ENCODE results near the gene RORC.

RORC gene

GRCh38 chr1:151763990-151764389 is 67.6 kb downstream of the RORC start:
- Histone ChIP-seq H3K9ac (peak overlapping the region; percentile 7), H2AFZ (peak overlapping the region; percentile 79), H3K27me3 (ENCODE audit: control insufficient read depth, insufficient read depth, low read length) (no peaks in the 10 kb centered on the region), H3K4me2 (ENCODE audit: low read length) (peak overlapping the region; percentile 94), H3K9me3 (ENCODE audit: control insufficient read depth, low read length) (no peaks in the 10 kb centered on the region), H3K4me3 (ENCODE audit: low read depth, low read length) (peak overlapping the region; percentile 85), H3K27ac (peak overlapping the region; percentile 93), H3K4me1 (peaks cover 17% of the 10 kb centered on the region), H3K79me2 (no peaks in the 10 kb centered on the region), H3K36me3 (ENCODE audit: control insufficient read depth, insufficient read depth, low read length) (no peaks in the 10 kb centered on the region)
- TF ChIP-seq CTCF (IDR thresholded peaks at IDR 0.05), result no peak

- Histone ChIP-seq H3K4me3 (ENCODE audit: low read depth, low read length) (peak within 1 kb of the TSS; percentile 85), H3K4me2 (ENCODE audit: low read length) (peak within 1 kb of the TSS; percentile 94), H3K27ac (peak within 1 kb of the TSS; percentile 93), H3K79me2 (no peaks in the 10 kb centered on the region), H3K27me3 (ENCODE audit: control insufficient read depth, insufficient read depth, low read length) (no peaks in the 10 kb centered on the region), H3K9me3 (ENCODE audit: control insufficient read depth, low read length) (no peaks in the 10 kb centered on the region), H3K36me3 (ENCODE audit: control insufficient read depth, insufficient read depth, low read length) (no peaks in the 10 kb centered on the region), H3K9ac (peak within 1 kb of the TSS; percentile 53), H3K4me1 (peaks cover 15% of the 10 kb centered on the region), H2AFZ (peak within 1 kb of the TSS; percentile 79)
- no peak for TF ChIP-seq CTCF (IDR thresholded peaks at IDR 0.05)
Observed at GRCh38 chr1:151762941-151763921, 68.4 kb downstream of the RORC start, which contains the start of gene MRPL9. Gene MRPL9, minus strand, starts transcription at chr1:151763496. Its CDS starts 17 bp downstream, at chr1:151763479.

- Histone ChIP-seq H3K79me2 (no peaks in the 10 kb centered on the region), H3K4me2 (ENCODE audit: low read length) (no peak overlapping the region), H2AFZ (no peak overlapping the region), H3K4me1 (peaks cover 6% of the 10 kb centered on the region), H3K27ac (no peak overlapping the region), H3K27me3 (ENCODE audit: control insufficient read depth, insufficient read depth, low read length) (no peaks in the 10 kb centered on the region), H3K4me3 (ENCODE audit: low read depth, low read length) (no peak overlapping the region), H3K36me3 (ENCODE audit: control insufficient read depth, insufficient read depth, low read length) (no peaks in the 10 kb centered on the region), H3K9ac (no peak overlapping the region), H3K9me3 (ENCODE audit: control insufficient read depth, low read length) (no peaks in the 10 kb centered on the region)
- no peak for TF ChIP-seq CTCF (IDR thresholded peaks at IDR 0.05)
Observed at GRCh38 chr1:151760597-151761385, 70.8 kb downstream of the RORC start.

- no peaks in the 10 kb centered on the region for H3K9me3 ChIP-seq (ENCODE audit: control insufficient read depth, low read length)
- peak overlapping the region; percentile 47 for H3K27ac ChIP-seq
- no peak overlapping the region for H2AFZ ChIP-seq
- TF ChIP-seq CTCF (IDR thresholded peaks at IDR 0.05), result no peak
- no peaks in the 10 kb centered on the region for H3K36me3 ChIP-seq (ENCODE audit: control insufficient read depth, insufficient read depth, low read length)
- no peak overlapping the region for H3K9ac ChIP-seq
- no peak overlapping the region for H3K4me3 ChIP-seq (ENCODE audit: low read depth, low read length)
- H3K27me3 ChIP-seq (ENCODE audit: control insufficient read depth, insufficient read depth, low read length), result no peaks in the 10 kb centered on the region
- peak overlapping the region; percentile 33 for H3K4me2 ChIP-seq (ENCODE audit: low read length)
- peaks cover 3% of the 10 kb centered on the region for H3K4me1 ChIP-seq
- H3K79me2 ChIP-seq, result no peaks in the 10 kb centered on the region
Observed at GRCh38 chr1:151759241-151759640, 72.4 kb downstream of the RORC start.
